ENCODE results near the gene CDK5. TPM values are rescaled to one million over a fixed set of nuclear protein-coding genes. Genes with fewer than 3 reads are reported as not detected.

CDK5 gene
- 5.5 TPM for total RNA-seq (ENCODE audit: insufficient read depth, low replicate concordance)

GRCh38 chr7:151057506-151057988 is at the start of gene CDK5:
TSS of gene CDK5 (minus strand) at chr7:151057897. CDS start at chr7:151057848, 49 bp downstream.
- no peak for DNase-seq (ENCODE audit: low spot score)

- peak; percentile 25 for DNase-seq (ENCODE audit: low spot score)
Observed at GRCh38 chr7:151104411-151105235, 46.9 kb upstream of the CDK5 start.

GRCh38 chr7:151103973-151104372 is 46.3 kb upstream of the CDK5 start:
- DNase-seq (ENCODE audit: low spot score), result no peak

GRCh38 chr7:151102991-151103390 is 45.3 kb upstream of the CDK5 start:
- DNase-seq (ENCODE audit: low spot score), result no peak

- DNase-seq (ENCODE audit: low spot score), result no peak
Observed at GRCh38 chr7:151101621-151102396, 44.1 kb upstream of the CDK5 start.

GRCh38 chr7:151100921-151101320 is 43.2 kb upstream of the CDK5 start:
- DNase-seq (ENCODE audit: low spot score), result no peak

GRCh38 chr7:151099486-151100211 is 42.0 kb upstream of the CDK5 start:
- no peak for DNase-seq (ENCODE audit: low spot score)

- DNase-seq (ENCODE audit: low spot score), result no peak
Observed at GRCh38 chr7:151095828-151096475, 38.3 kb upstream of the CDK5 start.

- no peak for DNase-seq (ENCODE audit: low spot score)
Observed at GRCh38 chr7:151095123-151095797, 37.6 kb upstream of the CDK5 start.

- no peak for DNase-seq (ENCODE audit: low spot score)
Observed at GRCh38 chr7:151094675-151095074, 37.0 kb upstream of the CDK5 start.

GRCh38 chr7:151093748-151094147 is 36.1 kb upstream of the CDK5 start:
- no peak for DNase-seq (ENCODE audit: low spot score)

- no peak for DNase-seq (ENCODE audit: low spot score)
Observed at GRCh38 chr7:151091988-151092387, 34.3 kb upstream of the CDK5 start.

GRCh38 chr7:151091431-151091830 is 33.7 kb upstream of the CDK5 start:
- DNase-seq (ENCODE audit: low spot score), result no peak

GRCh38 chr7:151091003-151091402 is 33.3 kb upstream of the CDK5 start:
- no peak for DNase-seq (ENCODE audit: low spot score)

- no peak for DNase-seq (ENCODE audit: low spot score)
Observed at GRCh38 chr7:151089893-151090730, 32.4 kb upstream of the CDK5 start.

GRCh38 chr7:151088856-151089699 is 31.4 kb upstream of the CDK5 start:
- DNase-seq (ENCODE audit: low spot score), result peak; percentile 91

- DNase-seq (ENCODE audit: low spot score), result no peak
Observed at GRCh38 chr7:151088019-151088855, 30.5 kb upstream of the CDK5 start.

Measured in umbilical cord (tissue), 2 donors.